Subcutaneous abdominal adipose tissue (tissue), 5 donors: ENCODE results near the gene FAM219A.
"Not testable (repeated sequence)": the region's sequence is repeated elsewhere in the genome, so short reads cannot be mapped to it uniquely, and the experiment has no call there.

Experiments used
- H3K27ac ChIP-seq: one replicate; pipeline ENCODE4 v1.7.0; 2013; ENCODE audit warnings: low read depth, mild to moderate bottlenecking, inconsistent platforms, low read length, moderate library complexity
- H3K27me3 ChIP-seq, 5 donors: one replicate each; pipeline ENCODE4 v1.7.0; 2013; ENCODE audit warnings: low read length in 5 of 5, inconsistent platforms in 1 of 5; ENCODE audit not compliant: control insufficient read depth in 5 of 5, insufficient read depth in 4 of 5
- H3K36me3 ChIP-seq, 5 donors: one replicate each; pipeline ENCODE4 v1.7.0; 2013; ENCODE audit warnings: low read length in 5 of 5; ENCODE audit not compliant: control insufficient read depth in 5 of 5, insufficient read depth in 5 of 5
- H3K4me1 ChIP-seq, 5 donors: one replicate each; pipeline ENCODE4 v1.7.0; 2013; ENCODE audit warnings: low read length in 5 of 5, mild to moderate bottlenecking in 3 of 5, moderate library complexity in 1 of 5; ENCODE audit not compliant: control insufficient read depth in 5 of 5, insufficient read depth in 5 of 5
- H3K4me3 ChIP-seq, 5 donors: one replicate each; pipeline ENCODE4 v1.7.0; 2013; ENCODE audit warnings: low read length in 5 of 5, low read depth in 1 of 5
- H3K9ac ChIP-seq, 5 donors: one replicate each; pipeline ENCODE4 v1.7.0; 2013; ENCODE audit warnings: low read length in 5 of 5, mild to moderate bottlenecking in 4 of 5, moderate library complexity in 3 of 5
- H3K9me3 ChIP-seq, 5 donors: one replicate each; pipeline ENCODE4 v1.7.0; 2013; ENCODE audit warnings: low read length in 5 of 5; ENCODE audit not compliant: control insufficient read depth in 5 of 5
- donor health status: healthy.
- donor health status: healthy.
- donor health status: healthy.
- donor health status: healthy.
- donor health status: healthy.

FAM219A gene

GRCh38 chr9:34374905-34375552 is 83.3 kb downstream of the FAM219A start:
- Histone ChIP-seq H3K4me1 (peaks cover 8 to 49% (median 38%) of the 10 kb centered on the region in 5 donors), H3K4me3 (no peak overlapping the region), H3K36me3 (peaks cover 0 to 22% (median 13%) of the 10 kb centered on the region in 5 donors), H3K27ac (no peak overlapping the region), H3K27me3 (no peaks in the 10 kb centered on the region), H3K9ac (peak overlapping the region in 1 of 5 donors; percentile 83), H3K9me3 (peaks cover 0 to 3% (median 0%) of the 10 kb centered on the region in 5 donors)

- Histone ChIP-seq H3K4me3 (no peak overlapping the region), H3K27me3 (no peaks in the 10 kb centered on the region), H3K27ac (no peak overlapping the region), H3K9me3 (peaks cover 0 to 3% (median 0%) of the 10 kb centered on the region in 5 donors), H3K36me3 (peaks cover 0 to 29% (median 14%) of the 10 kb centered on the region in 5 donors), H3K9ac (no peak overlapping the region), H3K4me1 (peaks cover 9 to 46% (median 32%) of the 10 kb centered on the region in 5 donors)
Measured at GRCh38 chr9:34374339-34374738, 84.0 kb downstream of the FAM219A start.

- Histone ChIP-seq H3K9ac (no peak overlapping the region), H3K36me3 (peaks cover 0 to 29% (median 14%) of the 10 kb centered on the region in 5 donors), H3K4me3 (no peak overlapping the region), H3K27me3 (no peaks in the 10 kb centered on the region), H3K9me3 (peaks cover 0 to 3% (median 0%) of the 10 kb centered on the region in 5 donors), H3K4me1 (peaks cover 9 to 45% (median 30%) of the 10 kb centered on the region in 5 donors), H3K27ac (no peak overlapping the region)
Measured at GRCh38 chr9:34373749-34374148, 84.6 kb downstream of the FAM219A start.

GRCh38 chr9:34372467-34373011 is 85.8 kb downstream of the FAM219A start:
- Histone ChIP-seq H3K9me3 (peaks cover 0 to 3% (median 0%) of the 10 kb centered on the region in 5 donors), H3K4me3 (no peak overlapping the region), H3K9ac (no peak overlapping the region), H3K27ac (no peak overlapping the region), H3K36me3 (peaks cover 0 to 29% (median 14%) of the 10 kb centered on the region in 5 donors), H3K4me1 (peaks cover 9 to 48% (median 30%) of the 10 kb centered on the region in 5 donors), H3K27me3 (no peaks in the 10 kb centered on the region)

- peaks cover 0 to 3% (median 0%) of the 10 kb centered on the region in 5 donors for H3K9me3 ChIP-seq
- no peak overlapping the region for H3K4me3 ChIP-seq
- H3K9ac ChIP-seq: no peak overlapping the region
- H3K36me3 ChIP-seq: peaks cover 0 to 29% (median 14%) of the 10 kb centered on the region in 5 donors
- peaks cover 9 to 43% (median 24%) of the 10 kb centered on the region in 5 donors for H3K4me1 ChIP-seq
- no peaks in the 10 kb centered on the region for H3K27me3 ChIP-seq
- H3K27ac ChIP-seq: no peak overlapping the region
Measured at GRCh38 chr9:34371886-34372466, 86.4 kb downstream of the FAM219A start.

GRCh38 chr9:34370970-34371880 is 87.1 kb downstream of the FAM219A start:
- Histone ChIP-seq H3K36me3 (peaks cover 0 to 29% (median 14%) of the 10 kb centered on the region in 5 donors), H3K27ac (no peak overlapping the region), H3K4me1 (peaks cover 9 to 37% (median 20%) of the 10 kb centered on the region in 5 donors), H3K9ac (no peak overlapping the region), H3K9me3 (peaks cover 0 to 3% (median 0%) of the 10 kb centered on the region in 5 donors), H3K27me3 (no peaks in the 10 kb centered on the region), H3K4me3 (peak overlapping the region in 4 of 5 donors; percentile 21 to 56 (median 30))

- Histone ChIP-seq H3K27me3 (no peaks in the 10 kb centered on the region), H3K9ac (no peak overlapping the region), H3K36me3 (peaks cover 0 to 29% (median 14%) of the 10 kb centered on the region in 5 donors), H3K27ac (no peak overlapping the region), H3K4me1 (peaks cover 6 to 30% (median 12%) of the 10 kb centered on the region in 5 donors), H3K4me3 (peak overlapping the region in 2 of 5 donors; percentile 22 to 39), H3K9me3 (peaks cover 0 to 3% (median 0%) of the 10 kb centered on the region in 5 donors)
Measured at GRCh38 chr9:34370335-34370969, 87.9 kb downstream of the FAM219A start.

GRCh38 chr9:34369636-34370035 is 88.7 kb downstream of the FAM219A start:
- H3K4me3 ChIP-seq: no peak overlapping the region
- H3K9ac ChIP-seq: no peak overlapping the region
- H3K4me1 ChIP-seq: peaks cover 6 to 24% (median 12%) of the 10 kb centered on the region in 5 donors
- H3K9me3 ChIP-seq: peaks cover 0 to 3% (median 0%) of the 10 kb centered on the region in 5 donors
- no peaks in the 10 kb centered on the region for H3K27me3 ChIP-seq
- no peak overlapping the region for H3K27ac ChIP-seq
- peaks cover 0 to 29% (median 14%) of the 10 kb centered on the region in 5 donors for H3K36me3 ChIP-seq

GRCh38 chr9:34368796-34369195 is 89.6 kb downstream of the FAM219A start:
- not testable (repeated sequence) for H3K4me3 ChIP-seq, H3K27me3 ChIP-seq, H3K9me3 ChIP-seq, H3K9ac ChIP-seq, H3K27ac ChIP-seq
- H3K36me3 ChIP-seq: peaks cover 0 to 29% (median 14%) of the 10 kb centered on the region in 5 donors
- H3K4me1 ChIP-seq: peaks cover 6 to 33% (median 20%) of the 10 kb centered on the region in 5 donors
